GM21576 (cell line): ENCODE data around the gene SBF2.
"Not testable (repeated sequence)": the region's sequence is repeated elsewhere in the genome, so short reads cannot be mapped to it uniquely, and the experiment has no call there.

Experiments used
- ATAC-seq: cut with Tn5 transposase; IDR thresholded peaks from one replicate; pipeline ENCODE4 v1.9.1; 2021; ENCODE audit warnings: mild to moderate bottlenecking, moderate library complexity; ENCODE audit not compliant: unreplicated experiment

Gene SBF2

GRCh38 chr11:9923280-9923679 is 370.7 kb downstream of the SBF2 start:
- ATAC-seq: no peak

- ATAC-seq: no peak
These were observed 371.2 kb downstream of the SBF2 start for GRCh38 chr11:9922806-9923205.

- no peak for ATAC-seq
These were observed 377.5 kb downstream of the SBF2 start for GRCh38 chr11:9916480-9916879.

- no peak for ATAC-seq
These were observed 380.0 kb downstream of the SBF2 start for GRCh38 chr11:9914064-9914463.

GRCh38 chr11:9905960-9906791 is 387.8 kb downstream of the SBF2 start:
- no peak for ATAC-seq

GRCh38 chr11:9905501-9905951 is 388.5 kb downstream of the SBF2 start:
- ATAC-seq: no peak

- ATAC-seq: no peak
These were observed 390.4 kb downstream of the SBF2 start for GRCh38 chr11:9903579-9903978.

- no peak for ATAC-seq
These were observed 392.1 kb downstream of the SBF2 start for GRCh38 chr11:9901943-9902342.

- ATAC-seq: not testable (repeated sequence)
These were observed 393.8 kb downstream of the SBF2 start for GRCh38 chr11:9900253-9900652.

- ATAC-seq: no peak
These were observed 394.3 kb downstream of the SBF2 start for GRCh38 chr11:9899676-9900075.

- no peak for ATAC-seq
These were observed 397.1 kb downstream of the SBF2 start for GRCh38 chr11:9896902-9897301.

GRCh38 chr11:9895006-9895405 is 399.0 kb downstream of the SBF2 start:
- no peak for ATAC-seq

GRCh38 chr11:9893474-9893873 is 400.5 kb downstream of the SBF2 start:
- ATAC-seq: no peak

- ATAC-seq: no peak
These were observed 405.1 kb downstream of the SBF2 start for GRCh38 chr11:9888938-9889337.

- ATAC-seq: no peak
These were observed 406.5 kb downstream of the SBF2 start for GRCh38 chr11:9887472-9887871.

- no peak for ATAC-seq
These were observed 407.4 kb downstream of the SBF2 start for GRCh38 chr11:9886595-9886994.

- ATAC-seq: no peak
These were observed 409.4 kb downstream of the SBF2 start for GRCh38 chr11:9884601-9885000.

GRCh38 chr11:9880657-9881056 is 413.4 kb downstream of the SBF2 start:
- no peak for ATAC-seq

- ATAC-seq: no peak
These were observed 415.1 kb downstream of the SBF2 start for GRCh38 chr11:9878936-9879335.

- ATAC-seq: no peak
These were observed 417.7 kb downstream of the SBF2 start for GRCh38 chr11:9876331-9876730.

GRCh38 chr11:9875862-9876261 is 418.2 kb downstream of the SBF2 start:
- ATAC-seq: no peak

GRCh38 chr11:9875399-9875798 is 418.6 kb downstream of the SBF2 start:
- ATAC-seq: no peak

GRCh38 chr11:9874466-9874865 is 419.6 kb downstream of the SBF2 start:
- ATAC-seq: no peak
